ENCODE results near the gene SCAMP2. TPM values are rescaled to one million over a fixed set of nuclear protein-coding genes. Genes with fewer than 3 reads are reported as not detected.
A peak's percentile ranks its signal among the peaks of the same experiment; 100 is the strongest.

SCAMP2 gene
- total RNA-seq, 1 experiment from 2014 or later, result 55.8 TPM

DNA sequence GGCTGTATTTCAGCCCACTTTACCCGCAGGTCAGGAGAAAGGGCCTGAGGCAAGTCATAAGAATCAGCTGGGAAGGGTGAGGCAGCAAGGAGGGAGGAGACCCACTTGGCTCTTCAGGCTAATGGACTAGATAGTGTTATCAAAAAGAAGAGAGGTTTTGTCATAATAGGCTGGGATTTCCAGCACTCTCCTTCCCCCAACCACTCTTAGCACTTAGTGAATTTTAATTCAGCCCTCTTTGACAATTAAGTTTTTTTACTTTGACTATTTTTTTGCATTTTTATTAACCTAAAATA is 17.4 kb upstream of the SCAMP2 start:
- CTCF ChIA-PET, result interaction anchor here (2.0 kb wide), 1 partner anchor 11 kb away, joined by 17 read pairs; no protein-coding TSS in a partner anchor
- TF ChIP-seq ZFX (IDR thresholded peaks at IDR 0.05) (no peak), POLR2AphosphoS5 (IDR thresholded peaks at IDR 0.05; ENCODE audit: low read depth, low read length) (no peak), RAD21 (IDR thresholded peaks at IDR 0.05; ENCODE audit: low read depth) (no peak), ELF1 (IDR thresholded peaks at IDR 0.05; ENCODE audit: borderline replicate concordance, low read depth) (no peak), ZNF274 (IDR thresholded peaks at IDR 0.05; ENCODE audit: low read depth, low read length) (no peak), EGR1 (IDR thresholded peaks at IDR 0.05; ENCODE audit: low read depth) (no peak)
- TF ChIP-seq, protein P1, sequence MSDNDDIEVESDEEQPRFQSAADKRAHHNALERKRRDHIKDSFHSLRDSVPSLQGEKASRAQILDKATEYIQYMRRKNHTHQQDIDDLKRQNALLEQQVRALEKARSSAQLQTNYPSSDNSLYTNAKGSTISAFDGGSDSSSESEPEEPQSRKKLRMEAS (IDR thresholded peaks at IDR 0.05), result no peak
- TF ChIP-seq, protein P2, sequence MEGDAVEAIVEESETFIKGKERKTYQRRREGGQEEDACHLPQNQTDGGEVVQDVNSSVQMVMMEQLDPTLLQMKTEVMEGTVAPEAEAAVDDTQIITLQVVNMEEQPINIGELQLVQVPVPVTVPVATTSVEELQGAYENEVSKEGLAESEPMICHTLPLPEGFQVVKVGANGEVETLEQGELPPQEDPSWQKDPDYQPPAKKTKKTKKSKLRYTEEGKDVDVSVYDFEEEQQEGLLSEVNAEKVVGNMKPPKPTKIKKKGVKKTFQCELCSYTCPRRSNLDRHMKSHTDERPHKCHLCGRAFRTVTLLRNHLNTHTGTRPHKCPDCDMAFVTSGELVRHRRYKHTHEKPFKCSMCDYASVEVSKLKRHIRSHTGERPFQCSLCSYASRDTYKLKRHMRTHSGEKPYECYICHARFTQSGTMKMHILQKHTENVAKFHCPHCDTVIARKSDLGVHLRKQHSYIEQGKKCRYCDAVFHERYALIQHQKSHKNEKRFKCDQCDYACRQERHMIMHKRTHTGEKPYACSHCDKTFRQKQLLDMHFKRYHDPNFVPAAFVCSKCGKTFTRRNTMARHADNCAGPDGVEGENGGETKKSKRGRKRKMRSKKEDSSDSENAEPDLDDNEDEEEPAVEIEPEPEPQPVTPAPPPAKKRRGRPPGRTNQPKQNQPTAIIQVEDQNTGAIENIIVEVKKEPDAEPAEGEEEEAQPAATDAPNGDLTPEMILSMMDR (IDR thresholded peaks at IDR 0.05 in 2 of 3, conservative IDR thresholded peaks at IDR 0.05 in 1 of 3; ENCODE audit: borderline replicate concordance in 1 of 3, insufficient read depth in 1 of 3, low read depth in 2 of 3, low read length in 2 of 3), result no peak
- TF ChIP-seq, protein P3, sequence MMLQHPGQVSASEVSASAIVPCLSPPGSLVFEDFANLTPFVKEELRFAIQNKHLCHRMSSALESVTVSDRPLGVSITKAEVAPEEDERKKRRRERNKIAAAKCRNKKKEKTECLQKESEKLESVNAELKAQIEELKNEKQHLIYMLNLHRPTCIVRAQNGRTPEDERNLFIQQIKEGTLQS (IDR thresholded peaks at IDR 0.05), result no peak
- H3K27me3 ChIP-seq (ENCODE audit: insufficient read depth, low read length), result no peaks in the 10 kb centered on the region
- H3K4me3 ChIP-seq (replicated peaks in 1 of 2; ENCODE audit: low read depth in 1 of 2, low read length in 2 of 2), result peak overlapping the region; percentile 79 to 98
- peaks cover 16% of the 10 kb centered on the region; the same call in 1 of the 2 replicates for H3K79me2 ChIP-seq (ENCODE audit: insufficient read depth, low read length)
- no peaks in the 10 kb centered on the region for H4K20me1 ChIP-seq (ENCODE audit: insufficient read depth)
- H3K9ac ChIP-seq (ENCODE audit: low read length), result peak overlapping the region; percentile 88
- H2AFZ ChIP-seq (ENCODE audit: low read depth, low read length, poor library complexity, severe bottlenecking), result no peak overlapping the region
- intact Hi-C loops (cut with micrococcal nuclease), result no loop called here
- POLR2A ChIA-PET, result no interaction called here
- peak overlapping the region; percentile 86 for H3K4me2 ChIP-seq (ENCODE audit: low read length)
- no peak for DNase-seq (ENCODE audit: low read depth, low spot score)
- ATAC-seq, result no peak
- peaks cover 11 to 42% of the 10 kb centered on the region in 2 experiments; a peak in 3 of 4 replicates for H3K4me1 ChIP-seq (ENCODE audit: control insufficient read depth in 1 of 2, insufficient read depth in 2 of 2, low read length in 2 of 2)
- H3K9me2 ChIP-seq (ENCODE audit: insufficient read depth), result no peaks in the 10 kb centered on the region
- RAD21 ChIA-PET (ENCODE audit: low non-redundant PET in 1 of 2, low total read pairs in 2 of 2, uncharacterized antibody in 2 of 2, unreplicated experiment in 2 of 2), result no interaction called here
- no peaks in the 10 kb centered on the region for H3K9me3 ChIP-seq (ENCODE audit: control insufficient read depth in 1 of 2, insufficient read depth in 1 of 2, low read depth in 1 of 2, low read length in 2 of 2)
- peaks cover 5 to 23% of the 10 kb centered on the region in 2 experiments; a peak in 2 of 4 replicates for H3K36me3 ChIP-seq (ENCODE audit: control insufficient read depth in 1 of 2, insufficient read depth in 2 of 2, low read length in 2 of 2)
- H3K27ac ChIP-seq (ENCODE audit: low read depth, low read length), result peak overlapping the region; percentile 73
- BruUV-seq (replicated peaks), result no TSS peak

Data from HCT116 (cell line).